ENCODE measurements around the gene AGO4.
A peak's percentile ranks its signal among the peaks of the same experiment; 100 is the strongest.
"Not testable (repeated sequence)": the region's sequence is repeated elsewhere in the genome, so short reads cannot be mapped to it uniquely, and the experiment has no call there.

AGO4 gene

DNA sequence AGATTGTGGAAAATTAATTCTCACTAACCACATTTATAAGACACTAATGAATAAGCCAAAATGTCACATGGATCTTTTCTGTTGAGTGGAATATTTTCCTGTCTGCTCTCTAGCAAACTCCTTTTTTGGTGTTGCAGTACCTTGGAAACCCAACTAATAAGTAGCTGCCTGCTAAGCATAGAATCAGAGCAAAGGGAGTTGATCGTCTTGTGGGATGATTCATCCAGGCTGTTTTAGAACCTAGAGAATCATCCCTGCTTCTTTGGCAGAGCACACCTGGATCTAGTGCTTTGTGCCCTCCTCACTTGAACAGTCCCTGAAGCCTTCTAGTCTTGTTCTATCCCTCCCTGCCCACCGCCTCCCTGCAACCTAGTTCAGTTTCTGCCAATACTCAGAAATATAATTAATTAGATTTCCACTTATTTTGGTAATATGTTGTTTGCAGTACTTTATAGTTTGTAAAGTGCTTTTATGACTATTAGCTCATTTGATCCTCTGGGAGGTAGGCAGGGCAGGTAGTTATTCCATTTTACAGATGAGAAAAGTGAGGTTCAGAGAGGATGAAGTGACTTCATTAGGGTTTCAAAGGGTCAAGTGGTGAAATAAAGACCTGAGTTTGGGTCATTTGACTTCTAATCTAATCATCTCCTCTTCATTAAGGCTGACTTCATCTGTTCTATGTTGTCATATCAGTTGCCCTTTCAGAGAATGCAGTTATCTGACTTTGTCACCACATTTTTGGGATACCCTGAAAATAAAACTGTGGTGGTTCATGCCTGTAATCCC lies 2.5 kb downstream of the AGO4 start:
- peak; percentile 33 for DNase-seq (ENCODE audit: low spot score)

DNA sequence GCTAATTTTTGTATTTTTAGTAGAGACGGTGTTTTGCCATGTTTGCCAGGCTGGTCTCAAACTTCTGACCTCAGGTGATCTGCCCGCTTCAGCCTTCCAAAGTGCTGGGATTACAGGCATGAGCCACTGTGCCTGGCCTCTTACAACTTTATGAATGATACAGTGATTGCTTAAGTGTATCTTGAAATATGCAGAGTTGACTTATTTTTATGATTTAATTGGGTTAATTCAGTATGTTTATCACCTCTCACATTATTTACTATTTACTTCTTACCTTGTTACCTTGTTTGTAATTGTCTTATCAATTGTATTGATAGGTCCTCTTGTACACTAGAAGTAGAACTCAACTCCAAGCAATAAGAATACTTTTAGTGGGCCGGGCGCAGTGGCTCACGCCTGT lies 4.9 kb downstream of the AGO4 start:
- DNase-seq (ENCODE audit: low spot score): not testable (repeated sequence)

DNA sequence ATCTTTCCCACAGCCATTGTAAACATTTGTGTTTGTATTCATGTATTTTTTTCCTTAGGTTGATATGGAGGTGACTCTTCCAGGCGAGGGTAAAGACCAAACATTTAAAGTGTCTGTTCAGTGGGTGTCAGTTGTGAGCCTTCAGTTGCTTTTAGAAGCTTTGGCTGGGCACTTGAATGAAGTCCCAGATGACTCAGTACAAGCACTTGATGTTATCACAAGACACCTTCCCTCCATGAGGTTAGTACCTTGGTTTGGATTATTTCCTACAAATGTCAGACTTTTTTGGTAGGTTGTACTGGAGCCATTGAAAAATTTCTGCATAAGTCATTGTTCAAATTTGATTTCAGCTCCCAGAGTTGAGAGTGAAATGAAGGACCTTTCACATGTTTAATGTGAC lies 17.4 kb downstream of the AGO4 start:
- no peak for DNase-seq (ENCODE audit: low spot score)

DNA sequence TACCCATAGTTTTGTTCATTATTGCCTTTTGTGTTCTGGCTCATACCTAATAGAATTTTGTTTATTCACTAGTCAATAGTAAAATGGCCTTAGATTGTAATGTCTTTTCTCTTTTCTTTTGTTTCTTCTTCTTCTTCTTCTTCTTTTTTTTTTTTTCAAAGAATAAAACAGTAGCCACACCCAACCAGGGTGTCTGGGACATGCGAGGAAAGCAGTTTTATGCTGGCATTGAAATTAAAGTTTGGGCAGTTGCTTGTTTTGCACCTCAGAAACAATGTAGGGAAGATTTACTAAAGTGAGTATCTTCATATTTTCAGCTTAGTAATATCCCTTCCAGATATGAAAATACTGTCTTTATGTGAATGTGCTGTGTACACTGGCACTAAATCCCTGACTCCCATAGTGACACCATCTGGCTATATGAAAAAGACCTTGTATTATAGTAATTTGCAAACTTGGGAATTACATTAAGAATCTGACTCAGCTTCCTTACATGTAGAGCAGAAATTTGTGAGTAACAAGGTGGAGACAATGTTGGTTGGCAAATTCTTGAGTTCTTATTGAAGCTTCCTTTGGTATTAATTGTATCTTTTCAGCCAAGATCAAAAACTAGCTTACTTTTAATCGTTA lies 24.6 kb downstream of the AGO4 start:
- DNase-seq (ENCODE audit: low spot score): no peak

DNA sequence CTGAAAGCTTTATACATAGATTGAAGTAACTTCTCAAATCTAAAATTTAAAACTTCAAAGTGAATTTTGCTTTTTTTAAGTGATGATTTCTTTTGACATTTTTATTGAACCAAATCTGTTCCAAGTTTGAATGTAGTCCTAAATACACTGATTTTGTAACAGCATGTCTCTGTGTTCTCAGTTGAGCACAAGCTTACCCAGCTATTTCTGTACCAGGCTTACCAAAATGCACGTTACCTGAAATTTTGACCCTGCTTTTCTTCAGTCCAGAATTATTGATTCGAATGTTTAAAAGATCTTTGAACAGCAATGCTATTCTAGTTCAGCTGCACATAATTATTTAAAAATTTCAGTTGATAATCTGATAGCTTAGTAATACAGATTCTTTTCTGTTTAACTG lies 25.6 kb downstream of the AGO4 start:
- DNase-seq (ENCODE audit: low spot score): no peak

DNA sequence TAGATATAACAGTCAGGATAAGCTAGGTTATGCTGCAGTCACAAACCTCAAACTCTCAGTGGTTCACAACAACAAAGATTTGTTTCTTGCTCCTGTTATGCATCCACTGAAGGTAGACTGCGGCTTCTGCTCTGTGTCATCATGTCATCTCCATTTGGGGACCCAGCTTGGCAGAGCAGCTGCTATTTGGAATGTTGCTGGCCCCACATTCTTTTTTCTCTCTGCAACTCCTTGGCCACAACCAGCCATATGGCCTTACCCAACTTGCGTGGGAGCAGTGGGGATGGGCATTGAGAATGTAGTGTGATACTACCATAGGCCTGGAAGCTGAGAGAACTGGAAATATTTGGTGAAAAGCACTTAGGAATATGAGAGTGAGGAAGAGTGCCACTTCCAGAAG lies 26.4 kb downstream of the AGO4 start:
- DNase-seq (ENCODE audit: low spot score): no peak

DNA sequence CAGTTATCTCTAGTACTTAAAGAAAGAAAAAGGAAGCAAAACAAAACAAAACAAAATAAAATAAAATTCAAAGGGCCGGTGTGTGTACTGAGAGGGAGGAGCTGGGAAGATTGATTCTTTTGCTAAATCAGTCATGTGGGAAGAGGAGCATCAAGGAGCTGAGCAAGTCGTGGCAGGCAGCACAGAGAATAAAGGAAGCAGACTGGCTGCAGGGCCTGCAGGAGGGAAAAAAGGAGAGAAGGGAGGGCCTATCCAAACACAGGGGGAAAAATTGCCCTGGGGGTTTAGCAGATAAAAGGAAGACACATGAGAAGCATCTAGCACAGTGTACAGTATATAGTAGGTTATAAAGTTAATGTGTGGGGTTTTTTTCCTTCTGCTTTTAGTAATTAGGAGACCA lies 27.6 kb downstream of the AGO4 start:
- no peak for DNase-seq (ENCODE audit: low spot score)

DNA sequence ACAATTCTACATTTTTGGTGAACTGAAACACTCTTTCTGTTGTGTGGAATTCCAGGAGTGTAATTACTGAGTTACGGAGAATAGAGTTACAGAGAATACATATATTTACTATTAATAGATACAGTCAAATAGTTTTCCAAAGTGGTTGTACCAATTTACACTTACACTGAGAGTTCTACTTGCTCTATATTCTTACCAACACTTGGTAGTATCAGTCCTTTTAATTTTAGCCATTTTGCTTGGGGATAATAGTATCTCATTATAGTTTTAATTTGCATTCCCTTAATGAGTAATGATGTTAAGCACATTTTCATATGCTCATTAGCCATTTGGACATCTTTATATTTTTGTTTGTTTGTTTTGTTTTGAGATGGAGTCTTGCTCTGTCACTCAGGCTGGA lies 28.9 kb downstream of the AGO4 start:
- no peak for DNase-seq (ENCODE audit: low spot score)

DNA sequence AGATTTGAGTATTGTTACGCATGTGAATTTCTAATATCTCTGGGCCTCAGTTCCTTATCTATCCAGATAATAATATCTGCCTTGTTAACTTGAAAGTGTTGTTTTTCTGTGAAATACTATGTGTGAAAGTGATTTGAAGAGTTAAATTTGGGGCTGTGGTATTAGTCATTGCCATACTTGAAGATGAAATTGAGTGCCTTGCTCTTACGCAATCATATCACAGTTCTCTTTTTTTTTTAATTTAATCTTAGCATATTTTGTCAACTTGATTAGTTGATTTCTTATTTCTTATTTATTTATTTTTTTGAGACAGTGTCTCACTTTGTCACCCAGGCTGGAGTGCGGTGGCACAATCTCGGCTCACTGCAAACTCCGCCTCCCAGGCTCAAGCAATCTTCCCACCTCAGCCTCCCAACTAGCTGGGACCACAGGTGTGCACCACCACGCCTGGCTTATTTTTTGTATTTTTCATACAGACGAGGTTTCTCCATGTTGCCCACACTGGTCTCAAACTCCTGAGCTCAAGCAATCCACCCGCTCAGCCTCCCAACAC lies 31.0 kb downstream of the AGO4 start:
- DNase-seq (ENCODE audit: low spot score): peak; percentile 29

DNA sequence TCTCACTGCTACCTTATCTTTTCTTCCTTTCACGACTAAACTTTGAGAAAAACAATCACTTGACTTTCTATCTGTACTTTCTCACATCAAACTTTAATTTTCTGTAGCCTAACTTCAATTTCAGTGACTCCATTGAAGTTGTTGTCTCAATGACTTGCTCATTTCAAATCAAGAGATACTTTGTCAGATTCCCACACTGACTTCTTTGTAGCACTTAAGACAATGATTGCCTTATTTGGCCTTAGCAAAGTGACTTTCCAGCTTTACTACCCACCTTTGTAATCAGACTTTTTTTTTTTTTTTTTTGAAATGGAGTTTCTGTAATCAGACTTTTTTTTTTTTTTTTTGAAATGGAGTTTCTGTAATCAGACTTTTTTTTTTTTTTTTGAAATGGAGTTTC lies 37.0 kb downstream of the AGO4 start:
- DNase-seq (ENCODE audit: low spot score): no peak

DNA sequence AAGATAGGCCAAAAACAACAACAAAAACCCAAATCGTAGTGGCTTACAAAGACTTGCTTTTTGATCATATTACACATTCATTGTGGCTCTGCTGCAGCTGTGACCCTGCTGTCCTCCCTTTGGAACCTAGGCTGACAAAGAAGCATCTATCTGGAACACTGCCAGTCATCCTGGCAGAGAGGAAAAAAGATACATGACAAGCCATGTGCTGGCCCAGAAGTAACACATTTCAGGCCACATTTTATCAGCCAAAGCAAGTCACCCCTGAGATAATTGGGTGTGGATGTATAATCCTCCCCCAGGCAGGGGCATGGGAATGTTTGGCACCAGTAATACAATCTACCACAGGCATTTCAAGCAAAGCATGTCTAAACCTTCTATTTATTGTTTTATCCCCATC lies 38.0 kb downstream of the AGO4 start:
- no peak for DNase-seq (ENCODE audit: low spot score)

DNA sequence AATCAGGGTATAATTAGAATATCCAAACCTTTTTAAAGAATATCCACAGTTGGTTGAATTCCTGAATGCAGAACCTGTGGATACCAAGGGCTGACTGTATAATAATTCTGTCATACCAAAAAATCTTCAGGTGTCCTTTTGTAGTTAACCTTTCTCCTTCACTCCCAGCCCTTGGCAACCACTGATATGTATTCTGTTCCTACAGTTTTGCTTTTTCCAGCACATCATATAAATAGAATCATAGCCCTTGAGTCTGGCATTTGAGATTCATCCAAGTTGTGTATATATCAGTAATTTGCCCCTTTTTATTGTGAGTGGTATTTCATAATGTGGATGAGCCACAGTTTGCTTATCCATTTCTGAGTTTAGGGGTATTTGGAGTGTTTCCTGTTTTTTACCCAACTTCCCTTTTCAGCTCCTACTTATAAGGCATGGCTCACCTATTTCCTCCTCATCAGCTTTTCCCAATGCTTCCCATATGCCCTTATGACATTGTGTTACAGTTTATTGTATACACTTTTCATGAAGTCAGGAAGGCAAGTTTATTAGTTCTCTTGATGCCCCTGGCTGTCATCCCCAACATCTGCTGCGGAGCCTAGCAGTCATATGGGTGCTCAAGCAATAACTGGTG lies 40.2 kb downstream of the AGO4 start:
- DNase-seq (ENCODE audit: low spot score): no peak

DNA sequence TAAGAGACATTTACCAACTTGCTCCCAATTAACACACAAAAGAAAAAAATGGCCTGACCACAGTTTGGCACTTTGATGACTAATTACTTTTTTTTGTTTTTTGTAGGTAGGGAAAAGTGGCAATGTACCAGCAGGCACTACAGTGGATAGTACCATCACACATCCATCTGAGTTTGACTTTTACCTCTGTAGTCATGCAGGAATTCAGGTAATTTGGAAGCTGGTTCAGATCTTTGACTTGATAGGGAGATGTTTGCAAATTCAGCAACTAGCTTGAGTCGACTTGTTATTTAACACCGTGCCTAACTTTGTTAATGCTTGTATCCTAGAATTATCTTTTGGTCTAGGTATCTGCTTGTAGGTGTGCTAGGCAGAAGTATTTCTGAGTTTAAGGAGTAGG lies 42.2 kb downstream of the AGO4 start:
- no peak for DNase-seq (ENCODE audit: low spot score)

DNA sequence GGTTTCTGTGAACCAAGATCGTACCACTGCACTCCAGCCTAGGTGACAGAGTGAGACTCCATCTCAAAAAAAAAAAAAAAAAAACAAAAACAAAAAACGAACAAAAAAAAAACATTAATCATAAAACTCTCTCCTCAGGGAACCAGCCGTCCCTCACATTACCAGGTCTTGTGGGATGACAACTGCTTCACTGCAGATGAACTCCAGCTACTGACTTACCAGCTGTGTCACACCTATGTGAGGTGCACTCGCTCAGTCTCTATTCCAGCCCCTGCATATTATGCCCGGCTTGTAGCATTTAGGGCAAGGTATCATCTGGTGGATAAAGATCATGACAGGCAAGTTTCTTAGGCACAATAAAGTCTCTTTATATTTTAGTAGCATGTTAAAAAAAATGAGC lies 42.9 kb downstream of the AGO4 start:
- no peak for DNase-seq (ENCODE audit: low spot score)

DNA sequence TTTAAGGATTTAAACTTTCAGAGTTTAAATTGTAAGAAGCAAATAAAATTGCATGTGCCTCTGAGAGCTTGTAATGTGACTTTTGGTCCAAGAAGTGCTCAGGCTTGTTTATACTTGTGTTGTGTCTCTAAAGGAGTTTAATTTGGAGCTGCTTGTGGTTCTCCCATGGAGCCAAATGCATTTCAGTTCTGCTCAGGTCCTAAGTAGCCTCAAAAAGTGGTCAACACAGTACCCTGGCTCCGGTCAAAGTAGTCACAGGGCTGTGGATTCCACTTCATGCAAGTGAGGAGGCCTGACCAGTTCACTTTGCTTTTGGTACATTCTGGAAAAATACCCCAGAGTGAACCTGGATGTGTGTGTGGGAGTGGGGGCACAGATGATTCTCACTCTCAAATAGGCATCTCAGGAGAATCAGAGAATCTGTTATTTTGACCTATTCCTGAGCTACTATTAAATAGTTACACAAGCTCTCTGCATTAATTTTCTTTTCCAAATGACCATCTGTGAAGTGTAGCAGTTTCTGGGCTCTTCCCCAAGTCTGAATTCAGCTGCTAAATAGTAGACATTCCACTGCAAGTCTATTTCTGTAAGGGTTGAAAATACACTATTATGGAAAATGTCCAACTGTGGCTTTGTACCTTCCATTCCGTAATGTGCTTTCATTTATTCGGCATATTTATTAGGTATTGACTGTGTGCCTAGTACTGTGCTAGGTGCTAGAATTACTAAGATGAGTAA lies 43.5 kb downstream of the AGO4 start:
- DNase-seq (ENCODE audit: low spot score): peak; percentile 56

DNA sequence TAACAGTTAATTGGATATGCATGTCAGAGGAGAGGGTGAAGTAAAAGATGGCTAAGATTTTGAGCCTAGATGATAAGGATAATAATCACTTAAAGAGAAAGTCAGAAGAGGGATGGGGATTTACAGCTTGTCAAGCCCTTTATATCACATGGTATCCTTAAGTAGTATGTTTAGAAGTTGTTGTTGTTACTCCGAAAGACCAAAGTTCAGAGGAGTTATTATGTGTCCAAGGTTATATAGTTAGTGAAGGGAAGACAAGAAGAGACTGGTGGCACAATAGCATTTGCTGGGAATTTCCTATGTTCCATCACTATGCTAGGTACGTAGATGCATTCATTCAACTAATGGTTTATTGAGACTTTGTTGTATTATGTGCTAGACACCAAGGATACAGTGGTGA lies 44.4 kb downstream of the AGO4 start:
- DNase-seq (ENCODE audit: low spot score): no peak

DNA sequence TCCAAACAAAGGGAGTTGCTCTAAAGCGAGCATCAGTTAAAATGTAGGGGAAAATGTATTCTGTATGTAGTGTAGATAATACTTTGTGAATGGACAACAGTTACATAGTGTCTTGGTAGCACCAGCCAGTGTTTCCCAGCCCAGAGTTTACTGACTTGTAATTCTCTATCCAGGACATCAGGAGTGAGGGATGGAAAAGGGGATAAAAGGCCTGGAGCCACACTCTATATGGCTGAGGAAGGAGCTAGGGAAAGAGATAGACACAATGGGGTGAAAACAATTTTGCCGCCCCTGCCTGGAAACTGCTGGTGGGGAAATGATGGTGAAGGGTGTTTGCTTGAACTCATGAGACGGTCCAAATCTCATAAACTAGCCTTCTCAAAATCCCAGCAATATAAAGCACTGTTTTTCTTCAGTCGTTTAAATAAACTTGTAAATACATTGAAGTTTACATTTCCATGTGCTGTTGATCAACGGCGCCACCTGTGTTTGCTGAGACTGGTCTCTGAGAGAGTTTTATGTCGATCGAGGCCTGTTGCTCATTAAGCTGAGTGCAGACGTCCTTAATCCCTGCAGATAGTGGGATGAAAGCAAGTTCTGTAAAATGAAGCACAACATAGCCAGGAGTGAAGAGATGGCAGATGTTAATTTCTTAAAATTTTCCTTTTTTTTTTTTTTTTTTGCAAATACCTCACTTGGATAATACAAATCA lies 47.3 kb downstream of the AGO4 start:
- no peak for DNase-seq (ENCODE audit: low spot score)

DNA sequence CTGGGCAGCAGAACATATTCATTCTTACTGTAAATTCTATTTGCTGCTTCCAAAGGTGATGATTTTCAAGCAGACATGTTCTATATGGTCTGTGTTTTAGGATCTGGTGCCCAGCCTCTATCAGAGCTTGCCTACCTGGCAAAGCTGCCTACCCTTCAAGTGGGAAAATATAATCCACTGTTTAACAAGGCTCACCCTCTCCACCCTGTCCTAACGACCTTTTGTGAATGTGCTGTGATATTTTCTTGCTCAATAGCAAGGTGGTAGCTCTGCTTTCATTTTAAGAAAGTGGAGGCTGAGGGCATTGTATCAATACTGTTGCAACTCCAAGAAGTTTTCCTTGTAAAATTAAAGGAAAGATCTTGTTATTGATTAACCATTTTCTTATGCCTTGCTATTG lies 49.1 kb downstream of the AGO4 start:
- DNase-seq (ENCODE audit: low spot score): no peak

DNA sequence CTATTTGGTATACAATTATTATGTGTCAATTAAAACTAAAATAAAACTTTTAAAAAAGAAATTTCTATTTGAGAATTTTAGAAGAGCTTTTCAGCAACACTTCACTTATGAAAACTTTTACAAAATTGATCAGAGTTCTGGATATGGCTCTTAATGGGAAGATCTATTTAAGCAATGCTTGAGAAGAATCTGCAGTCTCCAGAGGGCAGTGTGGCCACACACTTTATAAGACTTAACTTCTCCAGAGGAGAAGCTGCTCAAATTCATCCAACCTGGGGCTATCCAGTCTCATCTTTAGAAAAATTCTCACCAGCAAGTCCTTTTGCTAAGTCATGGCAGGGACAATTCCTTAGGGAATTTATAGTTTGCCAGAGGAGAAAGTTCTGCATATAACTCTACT lies 50.0 kb downstream of the AGO4 start:
- DNase-seq (ENCODE audit: low spot score): no peak

DNA sequence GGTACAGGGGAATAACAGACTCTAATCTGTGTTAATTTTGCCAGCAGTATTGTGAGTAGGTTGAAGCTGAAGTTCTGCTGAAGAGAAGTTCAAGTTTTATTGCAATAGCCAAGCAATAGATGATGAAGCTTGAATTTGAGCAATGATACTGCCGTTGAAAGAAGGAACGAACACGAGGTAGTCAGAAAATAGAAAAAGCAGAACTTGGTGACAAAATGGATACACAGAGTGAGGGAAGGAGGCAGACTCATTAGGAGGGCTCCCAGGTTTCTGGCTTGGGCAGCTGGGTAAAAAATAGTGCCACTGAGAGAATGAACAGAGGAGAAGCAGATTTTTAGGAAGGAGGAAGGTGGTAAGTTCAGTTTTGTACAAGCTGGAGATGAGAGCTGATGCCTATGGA lies 52.9 kb downstream of the AGO4 start:
- DNase-seq (ENCODE audit: low spot score): no peak

DNA sequence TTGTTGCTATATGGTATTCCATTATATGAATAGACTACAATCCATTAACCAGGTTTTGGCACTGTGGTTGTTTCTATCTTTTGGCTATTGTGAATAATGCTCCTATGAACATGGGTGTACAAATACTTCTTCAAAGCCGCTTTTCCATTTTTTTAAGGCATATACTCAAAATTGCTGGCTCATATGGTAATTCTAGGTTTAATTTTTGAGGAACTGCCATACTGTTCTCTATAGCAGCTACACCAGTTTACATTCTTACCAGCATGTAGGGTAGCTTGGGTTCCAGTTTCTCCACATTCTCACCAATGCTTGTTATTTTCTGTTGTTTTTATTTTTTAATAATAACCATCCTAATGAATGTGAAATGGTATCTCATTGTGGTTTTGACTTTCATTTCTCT lies 55.3 kb downstream of the AGO4 start:
- no peak for DNase-seq (ENCODE audit: low spot score)

All from AG20443 (cell line).